Stimulated activated memory B cell treated with anti-CD40 and anti-IgM and Interleukin-4, amounts not matched to agents 10 μg/mL and 1 μg/mL and 100 μg/mL, for 72 hours (primary cell): ENCODE measurements around the gene CACNA2D3.

Experiments
- ATAC-seq: fragments of 150-1000 bp; cut with Tn5 transposase; 2 replicates; pipeline ENCODE4 v1.10.0; 2021
- H3K27ac Mint-ChIP-seq: one replicate; pipeline ENCODE4 v1.8.0; 2022; ENCODE audit warnings: mild to moderate bottlenecking, mixed read lengths
- H3K27me3 Mint-ChIP-seq: one replicate; pipeline ENCODE4 v1.8.0; 2022; ENCODE audit warnings: mixed read lengths
- H3K36me3 Mint-ChIP-seq: one replicate; pipeline ENCODE4 v1.8.0; 2022; ENCODE audit warnings: mixed read lengths
- H3K4me1 Mint-ChIP-seq: one replicate; pipeline ENCODE4 v1.8.0; 2022; ENCODE audit warnings: mixed read lengths
- H3K4me3 Mint-ChIP-seq: one replicate; pipeline ENCODE4 v1.8.0; 2022; ENCODE audit warnings: mild to moderate bottlenecking, moderate library complexity, mixed read lengths
- H3K9me3 Mint-ChIP-seq: one replicate; pipeline ENCODE4 v1.8.0; 2022; ENCODE audit warnings: mixed read lengths

CACNA2D3 gene

GRCh38 chr3:54481606-54482365 lies 359.4 kb downstream of the CACNA2D3 start:
- no peaks in the 10 kb centered on the region for H3K36me3 Mint-ChIP-seq
- no peak overlapping the region for H3K4me3 Mint-ChIP-seq
- H3K27me3 Mint-ChIP-seq, result no peaks in the 10 kb centered on the region
- no peak for ATAC-seq
- no peaks in the 10 kb centered on the region for H3K4me1 Mint-ChIP-seq
- peaks cover 7% of the 10 kb centered on the region for H3K9me3 Mint-ChIP-seq
- no peak overlapping the region for H3K27ac Mint-ChIP-seq

- Mint-ChIP-seq H3K27me3 (no peaks in the 10 kb centered on the region), H3K4me1 (no peaks in the 10 kb centered on the region), H3K27ac (no peak overlapping the region), H3K9me3 (peaks cover 2% of the 10 kb centered on the region), H3K4me3 (no peak overlapping the region), H3K36me3 (no peaks in the 10 kb centered on the region)
- no peak for ATAC-seq
Measured at GRCh38 chr3:54484334-54484733, 362.0 kb downstream of the CACNA2D3 start.

GRCh38 chr3:54486317-54486716 lies 364.0 kb downstream of the CACNA2D3 start:
- Mint-ChIP-seq H3K36me3 (no peaks in the 10 kb centered on the region), H3K4me3 (no peak overlapping the region)

GRCh38 chr3:54488297-54488696 lies 365.9 kb downstream of the CACNA2D3 start:
- no peaks in the 10 kb centered on the region for H3K36me3 Mint-ChIP-seq
- ATAC-seq, result no peak
- no peak overlapping the region for H3K4me3 Mint-ChIP-seq
- peaks cover 3% of the 10 kb centered on the region for H3K9me3 Mint-ChIP-seq
- no peaks in the 10 kb centered on the region for H3K4me1 Mint-ChIP-seq
- no peak overlapping the region for H3K27ac Mint-ChIP-seq
- H3K27me3 Mint-ChIP-seq, result no peaks in the 10 kb centered on the region

More at GRCh38 chr3:54486317-54486716, 364.0 kb downstream of the CACNA2D3 start:
- no peak overlapping the region for H3K27ac Mint-ChIP-seq
- ATAC-seq, result no peak
- no peaks in the 10 kb centered on the region for H3K4me1 Mint-ChIP-seq
- no peaks in the 10 kb centered on the region for H3K27me3 Mint-ChIP-seq
- peaks cover 2% of the 10 kb centered on the region for H3K9me3 Mint-ChIP-seq

- H3K36me3 Mint-ChIP-seq, result no peaks in the 10 kb centered on the region
- no peak overlapping the region for H3K27ac Mint-ChIP-seq
- no peak overlapping the region for H3K4me3 Mint-ChIP-seq
- H3K9me3 Mint-ChIP-seq, result peaks cover 8% of the 10 kb centered on the region
- H3K4me1 Mint-ChIP-seq, result no peaks in the 10 kb centered on the region
- no peak for ATAC-seq
- no peaks in the 10 kb centered on the region for H3K27me3 Mint-ChIP-seq
Measured at GRCh38 chr3:54494209-54494608, 371.9 kb downstream of the CACNA2D3 start.

GRCh38 chr3:54506603-54507002 lies 384.3 kb downstream of the CACNA2D3 start:
- ATAC-seq, result no peak
- H3K4me1 Mint-ChIP-seq, result no peaks in the 10 kb centered on the region
- H3K27ac Mint-ChIP-seq, result no peak overlapping the region
- H3K27me3 Mint-ChIP-seq, result no peaks in the 10 kb centered on the region
- H3K4me3 Mint-ChIP-seq, result no peak overlapping the region
- no peaks in the 10 kb centered on the region for H3K36me3 Mint-ChIP-seq
- peaks cover 7% of the 10 kb centered on the region for H3K9me3 Mint-ChIP-seq

GRCh38 chr3:54507876-54508460 lies 385.6 kb downstream of the CACNA2D3 start:
- H3K9me3 Mint-ChIP-seq, result peaks cover 9% of the 10 kb centered on the region
- H3K27me3 Mint-ChIP-seq, result no peaks in the 10 kb centered on the region
- ATAC-seq, result no peak
- H3K4me3 Mint-ChIP-seq, result no peak overlapping the region
- no peaks in the 10 kb centered on the region for H3K4me1 Mint-ChIP-seq
- H3K36me3 Mint-ChIP-seq, result no peaks in the 10 kb centered on the region
- no peak overlapping the region for H3K27ac Mint-ChIP-seq

- H3K4me1 Mint-ChIP-seq, result no peaks in the 10 kb centered on the region
- H3K27me3 Mint-ChIP-seq, result no peaks in the 10 kb centered on the region
- H3K4me3 Mint-ChIP-seq, result no peak overlapping the region
- no peak overlapping the region for H3K27ac Mint-ChIP-seq
- ATAC-seq, result no peak
- peaks cover 14% of the 10 kb centered on the region for H3K9me3 Mint-ChIP-seq
- H3K36me3 Mint-ChIP-seq, result no peaks in the 10 kb centered on the region
Measured at GRCh38 chr3:54510506-54510905, 388.2 kb downstream of the CACNA2D3 start.

- no peak for ATAC-seq
- H3K4me1 Mint-ChIP-seq, result no peaks in the 10 kb centered on the region
- peaks cover 14% of the 10 kb centered on the region for H3K9me3 Mint-ChIP-seq
- H3K4me3 Mint-ChIP-seq, result no peak overlapping the region
- H3K27ac Mint-ChIP-seq, result no peak overlapping the region
- H3K27me3 Mint-ChIP-seq, result no peaks in the 10 kb centered on the region
- H3K36me3 Mint-ChIP-seq, result no peaks in the 10 kb centered on the region
Measured at GRCh38 chr3:54511766-54512365, 389.5 kb downstream of the CACNA2D3 start.

- H3K9me3 Mint-ChIP-seq, result peaks cover 14% of the 10 kb centered on the region
- no peaks in the 10 kb centered on the region for H3K4me1 Mint-ChIP-seq
- H3K27me3 Mint-ChIP-seq, result no peaks in the 10 kb centered on the region
- ATAC-seq, result no peak
- no peak overlapping the region for H3K4me3 Mint-ChIP-seq
- H3K36me3 Mint-ChIP-seq, result no peaks in the 10 kb centered on the region
- no peak overlapping the region for H3K27ac Mint-ChIP-seq
Measured at GRCh38 chr3:54514006-54514405, 391.7 kb downstream of the CACNA2D3 start.

- H3K27me3 Mint-ChIP-seq, result no peaks in the 10 kb centered on the region
- no peak overlapping the region for H3K27ac Mint-ChIP-seq
- ATAC-seq, result no peak
- H3K9me3 Mint-ChIP-seq, result peaks cover 14% of the 10 kb centered on the region
- no peaks in the 10 kb centered on the region for H3K4me1 Mint-ChIP-seq
- H3K36me3 Mint-ChIP-seq, result no peaks in the 10 kb centered on the region
- no peak overlapping the region for H3K4me3 Mint-ChIP-seq
Measured at GRCh38 chr3:54514416-54514815, 392.1 kb downstream of the CACNA2D3 start.

- H3K36me3 Mint-ChIP-seq, result no peaks in the 10 kb centered on the region
- no peak for ATAC-seq
- H3K4me3 Mint-ChIP-seq, result no peak overlapping the region
Measured at GRCh38 chr3:54515441-54516213, 393.3 kb downstream of the CACNA2D3 start.

GRCh38 chr3:54517424-54517823 lies 395.1 kb downstream of the CACNA2D3 start:
- Mint-ChIP-seq H3K36me3 (no peaks in the 10 kb centered on the region), H3K4me3 (no peak overlapping the region), H3K4me1 (no peaks in the 10 kb centered on the region), H3K27ac (no peak overlapping the region), H3K27me3 (no peaks in the 10 kb centered on the region), H3K9me3 (peaks cover 11% of the 10 kb centered on the region)
- no peak for ATAC-seq

More at GRCh38 chr3:54515441-54516213, 393.3 kb downstream of the CACNA2D3 start:
- H3K27ac Mint-ChIP-seq, result no peak overlapping the region
- H3K4me1 Mint-ChIP-seq, result no peaks in the 10 kb centered on the region
- peaks cover 10% of the 10 kb centered on the region for H3K9me3 Mint-ChIP-seq
- no peaks in the 10 kb centered on the region for H3K27me3 Mint-ChIP-seq

- ATAC-seq, result no peak
- H3K27me3 Mint-ChIP-seq, result no peaks in the 10 kb centered on the region
- H3K27ac Mint-ChIP-seq, result no peak overlapping the region
- no peak overlapping the region for H3K4me3 Mint-ChIP-seq
- no peaks in the 10 kb centered on the region for H3K36me3 Mint-ChIP-seq
- peaks cover 11% of the 10 kb centered on the region for H3K9me3 Mint-ChIP-seq
- no peaks in the 10 kb centered on the region for H3K4me1 Mint-ChIP-seq
Measured at GRCh38 chr3:54518011-54518675, 395.8 kb downstream of the CACNA2D3 start.

- Mint-ChIP-seq H3K4me1 (no peaks in the 10 kb centered on the region), H3K27me3 (no peaks in the 10 kb centered on the region)
Measured at GRCh38 chr3:54519493-54519892, 397.1 kb downstream of the CACNA2D3 start.

More at GRCh38 chr3:54519493-54519892, 397.1 kb downstream of the CACNA2D3 start:
- H3K9me3 Mint-ChIP-seq, result peaks cover 19% of the 10 kb centered on the region
- no peaks in the 10 kb centered on the region for H3K36me3 Mint-ChIP-seq
- no peak for ATAC-seq
- no peak overlapping the region for H3K4me3 Mint-ChIP-seq
- H3K27ac Mint-ChIP-seq, result no peak overlapping the region
